Pancreas (tissue), 10 donors: ENCODE data around the gene GTPBP1. TPM values are rescaled to one million over a fixed set of nuclear protein-coding genes. Genes with fewer than 3 reads are reported as not detected.

ENCODE experiments used
- ATAC-seq, 4 donors: fragments of 200-7000 bp; cut with Tn5 transposase; one replicate each; pipeline versions ENCODE4 v1.8.0 to v1.9.1; 2020; ENCODE audit warnings: mild to moderate bottlenecking in 4 of 4, moderate library complexity in 4 of 4
- DNase-seq, 6 donors: peaks; one replicate each; pipeline ENCODE4 v3.0.0-alpha.2; 2020
- FAIRE-seq: peaks from 2 replicates; lab custom pipeline; 2012; peaks lifted over from hg19 to GRCh38; lab: Jason Lieb, UNC
- H3K27ac ChIP-seq, 4 donors: fragments of 200-600 bp; sonication (generic); 1 replicate in 3 of 4; 2 replicates in 1 of 4; pipeline versions ENCODE4 v1.5.0 to v1.8.0; 2020
- H3K27me3 ChIP-seq, 4 donors: fragments of 200-600 bp; one replicate each; pipeline ENCODE4 v1.8.0; 2021
- H3K36me3 ChIP-seq, 3 donors: fragments of 200-600 bp; sonication (generic) in 1 of 3; one replicate each; pipeline versions ENCODE4 v1.5.0 to v1.8.0; 2020 to 2021
- H3K4me1 ChIP-seq, 3 donors: fragments of 200-600 bp; one replicate each; pipeline ENCODE4 v1.8.0; 2021
- H3K4me3 ChIP-seq, 4 donors: fragments of 200-600 bp; sonication (generic) in 2 of 4; one replicate each; pipeline versions ENCODE4 v1.5.0 to v1.8.0; 2020 to 2021
- H3K9me3 ChIP-seq, 4 donors: fragments of 200-600 bp; one replicate each; pipeline ENCODE4 v1.8.0; 2021
- CTCF ChIP-seq, 4 donors: fragments of 200-600 bp; sonication (generic) in 3 of 4; IDR thresholded peaks; one replicate each; pipeline versions ENCODE4 v1.5.0 to v1.8.0; 2021; ENCODE audit warnings: antibody characterized with exemption in 4 of 4
- WGBS, 2 donors: extraction: QIAGEN DNeasy Blood & Tissue Kit; methylation state at CpG; one replicate each; pipeline ENCODE4 v1.1.7; 2013; 5-methylcytosine and 5-hydroxymethylcytosine counted together
- intact Hi-C, 3 donors: fragments of 100-400 bp; cut with DNase I; formaldehyde crosslinking; loops; one replicate each; pipeline versions ENCODE4 v1.11.1 to v1.14.2; 2022
- polyA plus RNA-seq, 2 donors: library from polyadenylated mRNA; stranded (reverse); fragments of 200-250 nt; gene quantifications; one replicate each; pipeline ENCODE4 v1.2.3, GENCODE V29; 2013
- total RNA-seq, 6 donors: library from RNA; stranded (reverse); fragmentation: NEBNext Ultra II Directional in 4 of 6; extraction: Animal tissue kit (Norgen Biotek cat#: 25700) in 4 of 6; gene quantifications; one replicate each; pipeline versions ENCODE4 v1.2.1 to v1.2.4, GENCODE V29; 2021 to 2023
- donor health status: healthy with polysubstance abuse.
- donor health status: DM: no; HTN: no; CAD: no; lungs with moderate emphysema.
- donor health status: DM: no; HTN: no; CAD: no.
- donor health status: control.
- donor health status: control.
- donor health status: Bipolar disorder and iron deficiency.
- donor health status: DM: yes; HTN: yes; CAD: no.
- donor health status: DM: no; HTN: no; CAD: no.
- donor health status: DM: no; HTN: no; CAD: no.
- donor health status: DM: yes; HTN: yes; CAD: no.

GTPBP1 gene
- total and polyA plus RNA-seq, 8 donors = 14.7 to 36.0 (median 28.3) TPM

GRCh38 chr22:38712486-38713207, 6.9 kb downstream of the GTPBP1 start:
- Histone ChIP-seq H3K27me3 (no peaks in the 10 kb centered on the region), H3K9me3 (no peaks in the 10 kb centered on the region), H3K36me3 (peaks cover 0 to 15% (median 5%) of the 10 kb centered on the region in 3 donors), H3K4me1 (peaks cover 5 to 15% (median 11%) of the 10 kb centered on the region in 3 donors), H3K4me3 (no peak overlapping the region), H3K27ac (no peak overlapping the region)
- WGBS, 2 donors = 86 to 87% methylated on average over 11 of the region's 11 CpGs
- no peak for TF ChIP-seq CTCF (IDR thresholded peaks at IDR 0.05)
- DNase-seq (no peak), FAIRE-seq (no peak), ATAC-seq (no peak)
- intact Hi-C loops = no loop called here

- Histone ChIP-seq H3K36me3 (peaks cover 0 to 15% (median 5%) of the 10 kb centered on the region in 3 donors), H3K27ac (no peak overlapping the region), H3K27me3 (no peaks in the 10 kb centered on the region), H3K4me3 (no peak overlapping the region), H3K9me3 (no peaks in the 10 kb centered on the region), H3K4me1 (peaks cover 0 to 14% (median 12%) of the 10 kb centered on the region in 3 donors)
- DNase-seq = no peak
- 94% methylated on average over 7 to 8 of the region's 8 CpGs for WGBS, 2 donors
- no peak for TF ChIP-seq CTCF (IDR thresholded peaks at IDR 0.05)
- no peak for FAIRE-seq
- no peak for ATAC-seq
- intact Hi-C loops = no loop called here
Measured at GRCh38 chr22:38713921-38714320, 8.2 kb downstream of the GTPBP1 start.

GRCh38 chr22:38715176-38715764, 9.5 kb downstream of the GTPBP1 start:
- WGBS, 2 donors = 82 to 88% methylated on average over 9 of the region's 9 CpGs
- Histone ChIP-seq H3K27me3 (no peaks in the 10 kb centered on the region), H3K4me1 (peaks cover 0 to 15% (median 8%) of the 10 kb centered on the region in 3 donors), H3K9me3 (no peaks in the 10 kb centered on the region), H3K27ac (no peak overlapping the region), H3K4me3 (no peak overlapping the region), H3K36me3 (peaks cover 0 to 15% (median 5%) of the 10 kb centered on the region in 3 donors)
- intact Hi-C loops = no loop called here
- ATAC-seq (peak in 1 of 4 donors; percentile 15), FAIRE-seq (no peak), DNase-seq (no peak)
- no peak for TF ChIP-seq CTCF (IDR thresholded peaks at IDR 0.05)

GRCh38 chr22:38715852-38716251, 10.1 kb downstream of the GTPBP1 start:
- TF ChIP-seq CTCF (IDR thresholded peaks at IDR 0.05) = no peak
- Histone ChIP-seq H3K27me3 (no peaks in the 10 kb centered on the region), H3K36me3 (peaks cover 0 to 15% (median 5%) of the 10 kb centered on the region in 3 donors), H3K9me3 (no peaks in the 10 kb centered on the region), H3K4me3 (no peak overlapping the region), H3K4me1 (peaks cover 0 to 15% (median 8%) of the 10 kb centered on the region in 3 donors), H3K27ac (no peak overlapping the region)
- no peak for DNase-seq
- intact Hi-C loops = no loop called here
- FAIRE-seq = no peak
- 91 to 95% methylated on average over 15 of the region's 15 CpGs for WGBS, 2 donors
- ATAC-seq = no peak

- Histone ChIP-seq H3K36me3 (peaks cover 0 to 16% (median 5%) of the 10 kb centered on the region in 3 donors), H3K4me1 (peaks cover 0 to 15% (median 8%) of the 10 kb centered on the region in 3 donors), H3K27me3 (no peaks in the 10 kb centered on the region), H3K4me3 (no peak overlapping the region), H3K27ac (no peak overlapping the region), H3K9me3 (no peaks in the 10 kb centered on the region)
- intact Hi-C loops = no loop called here
- ATAC-seq = no peak
- TF ChIP-seq CTCF (IDR thresholded peaks at IDR 0.05) = no peak
- no peak for DNase-seq
- WGBS, 2 donors = 96% methylated on average over 10 of the region's 10 CpGs
- no peak for FAIRE-seq
Measured at GRCh38 chr22:38716271-38716670, 10.5 kb downstream of the GTPBP1 start.
